SK-N-MC (cell line): Measurements from ENCODE around the gene FNIP2.
"Not testable (repeated sequence)": the region's sequence is repeated elsewhere in the genome, so short reads cannot be mapped to it uniquely, and the experiment has no call there.

ENCODE experiments used
- EZH2 ChIP-seq: fragments of 200-600 bp; sonication (generic); IDR thresholded peaks from one replicate; pipeline ENCODE4 v1.6.1; 2017; ENCODE audit warnings: antibody characterized with exemption
- POLR2AphosphoS5 ChIP-seq: IDR thresholded peaks from 2 replicates; pipeline ENCODE4 v1.6.1; 2012; ENCODE audit warnings: mild to moderate bottlenecking, low read depth, low read length, borderline replicate concordance

- not testable (repeated sequence) for TF ChIP-seq EZH2, POLR2AphosphoS5
Observed at GRCh38 chr4:158755819-158756218, 13.0 kb upstream of the FNIP2 start.
